Measurements from ENCODE around the gene CCDC192. TPM values are rescaled to one million over a fixed set of nuclear protein-coding genes. Genes with fewer than 3 reads are reported as not detected.
"Not testable (repeated sequence)": the region's sequence is repeated elsewhere in the genome, so short reads cannot be mapped to it uniquely, and the experiment has no call there.

CCDC192 gene
- total and polyA plus RNA-seq, 4 donors = 0.50 to 1.6 (median 1.0) TPM

- peaks cover 4% of the 10 kb centered on the region for H3K4me1 ChIP-seq (ENCODE audit: control insufficient read depth, insufficient read depth, low read length)
- WGBS (ENCODE audit: insufficient coverage) = 60% methylated on average over 1 of the region's 2 CpGs
- no peak overlapping the region for H3K4me3 ChIP-seq (ENCODE audit: low read depth, low read length)
- no peaks in the 10 kb centered on the region for H3K36me3 ChIP-seq (ENCODE audit: control insufficient read depth, insufficient read depth, low read length)
- H3K9me3 ChIP-seq (ENCODE audit: control insufficient read depth, insufficient read depth, low read length) = no peaks in the 10 kb centered on the region
- no peaks in the 10 kb centered on the region for H3K27me3 ChIP-seq (ENCODE audit: control insufficient read depth, insufficient read depth, low read length)
- no peak for DNase-seq (ENCODE audit: low read depth in 4 of 6, low spot score in 6 of 6)
- no peak overlapping the region for H3K27ac ChIP-seq (ENCODE audit: low read depth, low read length)
Observed at GRCh38 chr5:127697894-127698600, 5.1 kb upstream of the CCDC192 start.

GRCh38 chr5:127699416-127699815 lies 3.8 kb upstream of the CCDC192 start:
- Histone ChIP-seq H3K36me3 (ENCODE audit: control insufficient read depth, insufficient read depth, low read length) (no peaks in the 10 kb centered on the region), H3K27me3 (ENCODE audit: control insufficient read depth, insufficient read depth, low read length) (no peaks in the 10 kb centered on the region)

GRCh38 chr5:127700237-127700766 lies 2.9 kb upstream of the CCDC192 start:
- Histone ChIP-seq H3K4me3 (ENCODE audit: low read depth, low read length) (no peak overlapping the region), H3K36me3 (ENCODE audit: control insufficient read depth, insufficient read depth, low read length) (no peaks in the 10 kb centered on the region), H3K27me3 (ENCODE audit: control insufficient read depth, insufficient read depth, low read length) (no peaks in the 10 kb centered on the region), H3K27ac (ENCODE audit: low read depth, low read length) (no peak overlapping the region), H3K9me3 (ENCODE audit: control insufficient read depth, insufficient read depth, low read length) (no peaks in the 10 kb centered on the region), H3K4me1 (ENCODE audit: control insufficient read depth, insufficient read depth, low read length) (peaks cover 6% of the 10 kb centered on the region)
- peak in 1 of 6 donors; percentile 12 for DNase-seq (ENCODE audit: low read depth in 4 of 6, low spot score in 6 of 6)
- WGBS (ENCODE audit: insufficient coverage) = 67% methylated on average over 4 of the region's 6 CpGs

More at GRCh38 chr5:127699416-127699815, 3.8 kb upstream of the CCDC192 start:
- Histone ChIP-seq H3K9me3 (ENCODE audit: control insufficient read depth, insufficient read depth, low read length) (no peaks in the 10 kb centered on the region), H3K4me3 (ENCODE audit: low read depth, low read length) (no peak overlapping the region), H3K4me1 (ENCODE audit: control insufficient read depth, insufficient read depth, low read length) (peaks cover 6% of the 10 kb centered on the region), H3K27ac (ENCODE audit: low read depth, low read length) (no peak overlapping the region)
- 88% methylated on average over 1 of the region's 5 CpGs for WGBS (ENCODE audit: insufficient coverage)
- no peak for DNase-seq (ENCODE audit: low read depth in 4 of 6, low spot score in 6 of 6)

- no peak overlapping the region for H3K27ac ChIP-seq (ENCODE audit: low read depth, low read length)
- no peaks in the 10 kb centered on the region for H3K27me3 ChIP-seq (ENCODE audit: control insufficient read depth, insufficient read depth, low read length)
- DNase-seq (ENCODE audit: low read depth in 4 of 6, low spot score in 6 of 6) = no peak
- 82% methylated on average over 2 of the region's 2 CpGs for WGBS (ENCODE audit: insufficient coverage)
- H3K36me3 ChIP-seq (ENCODE audit: control insufficient read depth, insufficient read depth, low read length) = no peaks in the 10 kb centered on the region
- no peaks in the 10 kb centered on the region for H3K9me3 ChIP-seq (ENCODE audit: control insufficient read depth, insufficient read depth, low read length)
- no peak overlapping the region for H3K4me3 ChIP-seq (ENCODE audit: low read depth, low read length)
- peaks cover 6% of the 10 kb centered on the region for H3K4me1 ChIP-seq (ENCODE audit: control insufficient read depth, insufficient read depth, low read length)
Observed at GRCh38 chr5:127702434-127702833, 757 bp upstream of the CCDC192 start.

- DNase-seq (ENCODE audit: low read depth in 4 of 6, low spot score in 6 of 6) = peak in 1 of 6 donors; percentile 15
- H3K27ac ChIP-seq (ENCODE audit: low read depth, low read length) = no peak overlapping the region
- WGBS (ENCODE audit: insufficient coverage) = no CpG with 5 or more reads among the region's 4 CpGs
- H3K4me3 ChIP-seq (ENCODE audit: low read depth, low read length) = no peak overlapping the region
- peaks cover 6% of the 10 kb centered on the region for H3K4me1 ChIP-seq (ENCODE audit: control insufficient read depth, insufficient read depth, low read length)
- H3K9me3 ChIP-seq (ENCODE audit: control insufficient read depth, insufficient read depth, low read length) = no peaks in the 10 kb centered on the region
- H3K27me3 ChIP-seq (ENCODE audit: control insufficient read depth, insufficient read depth, low read length) = no peaks in the 10 kb centered on the region
- H3K36me3 ChIP-seq (ENCODE audit: control insufficient read depth, insufficient read depth, low read length) = no peaks in the 10 kb centered on the region
Observed at GRCh38 chr5:127705120-127705892, 2.1 kb downstream of the CCDC192 start.

- Histone ChIP-seq H3K36me3 (ENCODE audit: control insufficient read depth, insufficient read depth, low read length) (no peaks in the 10 kb centered on the region), H3K27ac (ENCODE audit: low read depth, low read length) (no peak overlapping the region)
- no peak for DNase-seq (ENCODE audit: low read depth in 4 of 6, low spot score in 6 of 6)
Observed at GRCh38 chr5:127706691-127707090, 3.5 kb downstream of the CCDC192 start.

GRCh38 chr5:127707209-127707608 lies 4.0 kb downstream of the CCDC192 start:
- Histone ChIP-seq H3K9me3 (ENCODE audit: control insufficient read depth, insufficient read depth, low read length) (no peaks in the 10 kb centered on the region), H3K36me3 (ENCODE audit: control insufficient read depth, insufficient read depth, low read length) (no peaks in the 10 kb centered on the region), H3K27me3 (ENCODE audit: control insufficient read depth, insufficient read depth, low read length) (no peaks in the 10 kb centered on the region), H3K27ac (ENCODE audit: low read depth, low read length) (no peak overlapping the region), H3K4me3 (ENCODE audit: low read depth, low read length) (no peak overlapping the region), H3K4me1 (ENCODE audit: control insufficient read depth, insufficient read depth, low read length) (peaks cover 6% of the 10 kb centered on the region)
- WGBS (ENCODE audit: insufficient coverage) = no CpG with 5 or more reads among the region's 3 CpGs
- DNase-seq (ENCODE audit: low read depth in 4 of 6, low spot score in 6 of 6) = no peak

More at GRCh38 chr5:127706691-127707090, 3.5 kb downstream of the CCDC192 start:
- 95% methylated on average over 1 of the region's 1 CpG for WGBS (ENCODE audit: insufficient coverage)
- H3K4me3 ChIP-seq (ENCODE audit: low read depth, low read length) = no peak overlapping the region
- peaks cover 6% of the 10 kb centered on the region for H3K4me1 ChIP-seq (ENCODE audit: control insufficient read depth, insufficient read depth, low read length)
- no peaks in the 10 kb centered on the region for H3K27me3 ChIP-seq (ENCODE audit: control insufficient read depth, insufficient read depth, low read length)
- no peaks in the 10 kb centered on the region for H3K9me3 ChIP-seq (ENCODE audit: control insufficient read depth, insufficient read depth, low read length)

GRCh38 chr5:127713083-127713482 lies 9.9 kb downstream of the CCDC192 start:
- H3K27me3 ChIP-seq (ENCODE audit: control insufficient read depth, insufficient read depth, low read length); H3K9me3 ChIP-seq (ENCODE audit: control insufficient read depth, insufficient read depth, low read length); H3K27ac ChIP-seq (ENCODE audit: low read depth, low read length); DNase-seq (ENCODE audit: low read depth in 4 of 6, low spot score in 6 of 6); H3K4me3 ChIP-seq (ENCODE audit: low read depth, low read length); H3K36me3 ChIP-seq (ENCODE audit: control insufficient read depth, insufficient read depth, low read length); H3K4me1 ChIP-seq (ENCODE audit: control insufficient read depth, insufficient read depth, low read length): not testable (repeated sequence)
- WGBS (ENCODE audit: insufficient coverage) = no CpG with 5 or more reads among the region's 4 CpGs

- Histone ChIP-seq H3K36me3 (ENCODE audit: control insufficient read depth, insufficient read depth, low read length) (no peaks in the 10 kb centered on the region), H3K27ac (ENCODE audit: low read depth, low read length) (no peak overlapping the region), H3K4me1 (ENCODE audit: control insufficient read depth, insufficient read depth, low read length) (no peaks in the 10 kb centered on the region), H3K9me3 (ENCODE audit: control insufficient read depth, insufficient read depth, low read length) (no peaks in the 10 kb centered on the region), H3K4me3 (ENCODE audit: low read depth, low read length) (no peak overlapping the region), H3K27me3 (ENCODE audit: control insufficient read depth, insufficient read depth, low read length) (no peaks in the 10 kb centered on the region)
- no CpG with 5 or more reads among the region's 1 CpG for WGBS (ENCODE audit: insufficient coverage)
- peak in 1 of 6 donors; percentile 27 for DNase-seq (ENCODE audit: low read depth in 4 of 6, low spot score in 6 of 6)
Observed at GRCh38 chr5:127718181-127718580, 15.0 kb downstream of the CCDC192 start.
